ENCODE measurements around the gene FBXO9.
A peak's percentile ranks its signal among the peaks of the same experiment; 100 is the strongest.

The FBXO9 gene

DNA sequence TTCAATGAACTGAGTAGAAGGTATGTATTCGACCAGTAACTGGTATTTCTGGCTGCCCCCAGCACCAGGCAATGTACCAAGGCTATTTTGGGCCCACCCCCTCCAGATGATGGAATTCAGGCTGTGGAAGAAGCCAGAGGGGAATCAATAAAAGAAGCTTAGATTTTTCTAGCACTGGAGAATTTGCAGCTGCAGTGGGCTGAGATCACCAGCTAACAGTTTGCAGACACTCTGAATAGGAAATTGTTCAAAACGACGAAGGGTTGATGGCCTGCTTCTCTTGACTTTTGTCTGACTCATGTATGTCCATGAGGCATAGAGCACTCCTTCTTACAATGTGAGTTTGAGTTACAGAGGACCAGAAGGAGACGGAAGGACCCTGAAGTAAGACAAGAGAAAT, 32.4 kb upstream of the FBXO9 start:
- Mint-ChIP-seq H3K27ac (no peak overlapping the region), H3K36me3 (ENCODE audit: low read depth) (peaks cover 75% of the 10 kb centered on the region), H3K27me3 (ENCODE audit: low read depth, poor library complexity) (no peaks in the 10 kb centered on the region), H3K9me3 (no peaks in the 10 kb centered on the region), H3K4me1 (peaks cover 4% of the 10 kb centered on the region), H3K4me3 (no peak overlapping the region)
- TF ChIP-seq, protein P1, sequence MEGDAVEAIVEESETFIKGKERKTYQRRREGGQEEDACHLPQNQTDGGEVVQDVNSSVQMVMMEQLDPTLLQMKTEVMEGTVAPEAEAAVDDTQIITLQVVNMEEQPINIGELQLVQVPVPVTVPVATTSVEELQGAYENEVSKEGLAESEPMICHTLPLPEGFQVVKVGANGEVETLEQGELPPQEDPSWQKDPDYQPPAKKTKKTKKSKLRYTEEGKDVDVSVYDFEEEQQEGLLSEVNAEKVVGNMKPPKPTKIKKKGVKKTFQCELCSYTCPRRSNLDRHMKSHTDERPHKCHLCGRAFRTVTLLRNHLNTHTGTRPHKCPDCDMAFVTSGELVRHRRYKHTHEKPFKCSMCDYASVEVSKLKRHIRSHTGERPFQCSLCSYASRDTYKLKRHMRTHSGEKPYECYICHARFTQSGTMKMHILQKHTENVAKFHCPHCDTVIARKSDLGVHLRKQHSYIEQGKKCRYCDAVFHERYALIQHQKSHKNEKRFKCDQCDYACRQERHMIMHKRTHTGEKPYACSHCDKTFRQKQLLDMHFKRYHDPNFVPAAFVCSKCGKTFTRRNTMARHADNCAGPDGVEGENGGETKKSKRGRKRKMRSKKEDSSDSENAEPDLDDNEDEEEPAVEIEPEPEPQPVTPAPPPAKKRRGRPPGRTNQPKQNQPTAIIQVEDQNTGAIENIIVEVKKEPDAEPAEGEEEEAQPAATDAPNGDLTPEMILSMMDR (IDR thresholded peaks at IDR 0.05), result no peak
- no peak for DNase-seq

DNA sequence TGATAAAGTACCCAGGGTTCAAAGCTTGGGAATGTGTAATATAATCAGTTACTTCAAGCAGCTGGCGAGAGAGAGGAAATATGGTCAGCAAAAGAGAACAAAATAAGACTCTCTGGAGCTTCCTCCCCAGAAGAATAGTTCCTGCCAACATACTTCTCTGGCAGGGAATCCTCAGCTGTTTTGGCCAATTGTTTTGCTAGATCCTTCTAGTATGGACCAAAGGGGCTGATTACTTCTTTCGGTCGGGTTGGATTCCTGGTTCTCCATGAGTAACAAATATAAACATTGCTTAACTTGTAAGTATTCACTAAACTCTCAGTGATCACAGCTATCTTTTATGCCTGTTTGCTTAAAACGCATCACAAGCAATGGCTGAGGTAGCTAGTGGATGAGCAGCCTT, 31.4 kb upstream of the FBXO9 start:
- Mint-ChIP-seq H3K27ac (peak overlapping the region; percentile 44), H3K9me3 (no peaks in the 10 kb centered on the region), H3K36me3 (ENCODE audit: low read depth) (peaks cover 72% of the 10 kb centered on the region), H3K4me3 (no peak overlapping the region), H3K27me3 (ENCODE audit: low read depth, poor library complexity) (no peaks in the 10 kb centered on the region), H3K4me1 (peaks cover 4% of the 10 kb centered on the region)
- no peak for DNase-seq
- TF ChIP-seq, protein P1 (IDR thresholded peaks at IDR 0.05), result no peak

- DNase-seq, result no peak
- Mint-ChIP-seq H3K9me3 (no peaks in the 10 kb centered on the region), H3K4me1 (peaks cover 4% of the 10 kb centered on the region), H3K4me3 (no peak overlapping the region), H3K27ac (peak overlapping the region; percentile 77), H3K36me3 (ENCODE audit: low read depth) (peaks cover 80% of the 10 kb centered on the region), H3K27me3 (ENCODE audit: low read depth, poor library complexity) (no peaks in the 10 kb centered on the region)
- TF ChIP-seq, protein P1 (IDR thresholded peaks at IDR 0.05), result no peak
Observed at GRCh38 chr6:53035549-53036213, 29.5 kb upstream of the FBXO9 start.

- Mint-ChIP-seq H3K9me3 (no peaks in the 10 kb centered on the region), H3K4me3 (no peak overlapping the region), H3K36me3 (ENCODE audit: low read depth) (peaks cover 75% of the 10 kb centered on the region), H3K27me3 (ENCODE audit: low read depth, poor library complexity) (no peaks in the 10 kb centered on the region), H3K4me1 (peaks cover 10% of the 10 kb centered on the region), H3K27ac (no peak overlapping the region)
- TF ChIP-seq, protein P1 (IDR thresholded peaks at IDR 0.05), result no peak
- no peak for DNase-seq
Observed at GRCh38 chr6:53038141-53038540, 27.1 kb upstream of the FBXO9 start.

DNA sequence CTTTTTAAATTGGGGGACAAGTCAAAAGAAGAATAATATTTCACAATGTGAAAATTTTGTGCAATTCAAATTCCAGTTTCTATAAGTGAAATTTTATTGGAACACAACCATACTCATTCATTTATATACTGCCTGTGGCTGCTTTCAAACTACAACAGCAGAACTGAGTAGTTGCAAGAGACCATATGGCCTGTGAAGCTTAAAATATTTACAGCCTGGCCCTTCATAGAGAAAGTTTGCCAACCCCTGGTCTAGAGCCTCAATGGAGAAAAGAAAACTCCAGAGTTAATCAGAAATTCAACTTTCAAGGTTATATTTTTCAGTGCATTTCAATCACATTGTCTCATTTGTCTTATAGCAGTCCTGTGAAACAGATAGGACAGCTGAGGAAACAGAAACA, 26.6 kb upstream of the FBXO9 start:
- H3K9me3 Mint-ChIP-seq, result no peaks in the 10 kb centered on the region

More for the DNA sequence above, 26.6 kb upstream of the FBXO9 start:
- TF ChIP-seq, protein P1 (IDR thresholded peaks at IDR 0.05), result no peak
- no peak overlapping the region for H3K4me3 Mint-ChIP-seq
- peaks cover 71% of the 10 kb centered on the region for H3K36me3 Mint-ChIP-seq (ENCODE audit: low read depth)
- DNase-seq, result no peak
- H3K27ac Mint-ChIP-seq, result peak overlapping the region; percentile 47
- no peaks in the 10 kb centered on the region for H3K27me3 Mint-ChIP-seq (ENCODE audit: low read depth, poor library complexity)
- peaks cover 13% of the 10 kb centered on the region for H3K4me1 Mint-ChIP-seq
